OCI-LY7 (cell line): Measurements from ENCODE around the gene OGFOD3. TPM values are rescaled to one million over a fixed set of nuclear protein-coding genes. Genes with fewer than 3 reads are reported as not detected.

Source experiments
- BruUV-seq: library from RNA; stranded (reverse); fragments of 400-500 nt; replicated peaks from 2 replicates; lab custom pipeline; 2021; lab: Mats Ljungman, UMichigan
- CTCF ChIA-PET: fragments of 300-600 bp; sonication (Branson Sonifier 250); formaldehyde crosslinking; loops from one replicate; lab custom pipeline; 2022; ENCODE audit warnings: antibody characterized with exemption; ENCODE audit not compliant: unreplicated experiment; lab: Charles Lee
- POLR2A ChIA-PET: fragments of 300-600 bp; sonication (Branson Sonifier 250); formaldehyde crosslinking; loops from one replicate; lab custom pipeline; 2022; ENCODE audit warnings: antibody characterized with exemption; lab: Charles Lee
- DNase-seq: peaks from one replicate; pipeline ENCODE4 v3.0.0-alpha.2; 2015; ENCODE audit warnings: low spot score
- H2AFZ ChIP-seq: fragments of 200-600 bp; sonication (generic), shearing (Covaris generic); 2 replicates; pipeline ENCODE4 v1.6.1; 2014; ENCODE audit warnings: mild to moderate bottlenecking, antibody characterized with exemption, low read length, moderate library complexity
- H3K27ac ChIP-seq: fragments of 200-600 bp; sonication (generic); 2 replicates; pipeline ENCODE4 v1.5.1; 2014; ENCODE audit warnings: mixed run types, low read depth, mild to moderate bottlenecking, moderate library complexity, low read length, inconsistent platforms; ENCODE audit not compliant: poor library complexity, severe bottlenecking
- H3K36me3 ChIP-seq: fragments of 200-600 bp; sonication (generic); 2 replicates; pipeline ENCODE4 v1.6.1; 2014; ENCODE audit warnings: mild to moderate bottlenecking, antibody characterized with exemption, low read length, moderate library complexity, mixed read lengths; ENCODE audit not compliant: insufficient read depth
- H3K4me1 ChIP-seq: fragments of 200-600 bp; sonication (generic); 2 replicates; pipeline ENCODE4 v1.5.1; 2014; ENCODE audit warnings: mild to moderate bottlenecking, low read length; ENCODE audit not compliant: insufficient read depth, poor library complexity, severe bottlenecking
- H3K4me2 ChIP-seq: fragments of 200-600 bp; sonication (generic); 2 replicates; pipeline ENCODE4 v1.6.1; 2014; ENCODE audit warnings: mild to moderate bottlenecking, low read length
- H3K4me3 ChIP-seq: fragments of 200-600 bp; sonication (generic); 2 replicates; pipeline ENCODE4 v1.5.1; 2014; ENCODE audit warnings: mild to moderate bottlenecking, low read depth, low read length; ENCODE audit not compliant: poor library complexity, severe bottlenecking
- H3K79me2 ChIP-seq: fragments of 200-600 bp; sonication (generic); 2 replicates; pipeline ENCODE4 v1.6.1; 2016; ENCODE audit warnings: low read depth, mild to moderate bottlenecking, low read length, moderate library complexity, mixed read lengths; ENCODE audit not compliant: insufficient read depth
- H3K9me2 ChIP-seq: fragments of 200-600 bp; sonication (generic); 2 replicates; pipeline ENCODE4 v1.6.1; 2016; ENCODE audit warnings: mild to moderate bottlenecking, low read length, mixed read lengths; ENCODE audit not compliant: insufficient read depth
- H3K9me3 ChIP-seq: fragments of 200-600 bp; sonication (generic); 2 replicates; pipeline ENCODE4 v1.6.1; 2014; ENCODE audit warnings: mild to moderate bottlenecking, mixed run types, low read length, mixed read lengths
- H4K20me1 ChIP-seq: fragments of 200-600 bp; sonication (generic); 2 replicates; pipeline ENCODE4 v1.6.1; 2014; ENCODE audit warnings: mild to moderate bottlenecking, antibody characterized with exemption, low read length, moderate library complexity, mixed read lengths; ENCODE audit not compliant: insufficient read depth
- EZH2phosphoT487 ChIP-seq: fragments of 200-600 bp; sonication (generic); IDR thresholded peaks from 2 replicates; pipeline ENCODE4 v1.6.1; 2018; ENCODE audit warnings: low read depth, borderline replicate concordance, mild to moderate bottlenecking, mixed run types, antibody characterized with exemption, low read length, moderate library complexity, mixed read lengths
- intact Hi-C: fragments of 100-400 bp; cut with micrococcal nuclease; formaldehyde crosslinking; loops from one replicate; pipeline ENCODE4 v1.10.0; 2022; ENCODE audit not compliant: unreplicated experiment
- total RNA-seq, 2 experiments: library from RNA; depleted of rRNA in 1 of 2; stranded (reverse); fragments of >200 nt in 1 of 2; shearing (Covaris generic) in 1 of 2; gene quantifications; 2 replicates each; pipeline ENCODE4 v1.2.3, GENCODE V29; 2014 to 2022
- TF ChIP-seq, protein P1 (sequence below): fragments of 200-600 bp; sonication (generic); conservative IDR thresholded peaks from 2 replicates; pipeline ENCODE4 v1.5.1; 2014; ENCODE audit warnings: mild to moderate bottlenecking, antibody characterized with exemption, low read length, moderate library complexity, mixed read lengths

The OGFOD3 gene
- total RNA-seq, 2 experiments from 2014 or later: 55.6 to 65.2 TPM

DNA sequence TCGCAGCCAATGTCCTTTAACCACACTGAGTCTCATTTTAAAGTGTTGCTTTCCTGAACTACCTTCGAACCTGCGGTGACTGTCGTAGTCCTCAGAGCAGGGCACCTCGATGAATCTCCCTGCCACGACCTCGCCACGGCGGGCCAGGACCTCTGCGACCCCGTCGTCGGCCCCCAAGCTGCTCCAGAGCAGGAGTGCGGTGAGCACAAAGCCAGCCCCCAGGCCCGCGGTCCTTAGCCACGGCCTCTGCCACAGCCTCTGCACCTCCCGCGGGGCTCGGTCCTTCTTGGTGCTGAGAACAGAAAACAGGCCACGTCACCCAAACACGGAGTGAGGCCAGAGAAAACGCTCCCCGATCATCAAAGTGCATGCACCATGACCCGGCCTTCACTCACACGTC lies 3.0 kb downstream of the OGFOD3 start:
- CTCF ChIA-PET: no interaction called here

DNA sequence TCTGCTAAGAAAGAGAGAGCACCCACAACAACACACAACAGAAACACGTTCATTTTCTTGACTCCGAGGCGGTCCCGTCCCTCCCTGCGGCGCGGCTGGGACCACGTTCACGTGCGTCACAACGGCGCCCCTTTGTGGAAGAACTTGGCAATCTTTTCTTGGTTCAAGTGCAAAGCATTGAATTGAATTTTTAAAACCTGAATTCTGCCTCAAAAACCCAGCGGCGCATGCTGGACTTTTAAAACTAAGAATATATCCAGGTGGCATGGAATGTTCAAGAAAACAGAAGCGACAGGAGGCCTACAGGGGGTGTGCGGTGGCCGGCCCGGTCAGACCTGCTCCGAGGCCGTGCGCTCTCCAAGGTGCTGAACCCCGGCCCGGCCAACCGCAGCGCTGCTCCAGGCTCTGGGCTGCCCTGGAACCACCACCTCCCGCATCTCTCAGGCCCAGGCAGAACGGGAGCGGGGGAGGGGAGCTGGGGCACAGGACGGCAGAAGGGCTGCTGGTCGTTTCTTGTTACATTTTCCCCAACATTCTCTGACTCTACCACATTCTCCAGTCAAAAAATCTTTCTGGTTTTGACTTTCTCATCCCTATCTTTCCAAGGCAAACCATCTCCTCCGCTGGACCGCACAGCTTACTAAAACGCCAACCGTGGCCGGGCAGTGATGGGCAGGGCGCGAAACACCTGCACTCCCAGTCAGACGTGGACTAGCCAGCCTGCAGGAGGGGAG lies 3.7 kb downstream of the OGFOD3 start:
- BruUV-seq: no TSS peak
- no peak overlapping the region for H2AFZ ChIP-seq
- peaks cover 17% of the 10 kb centered on the region; the same call in 1 of the 2 replicates for H3K36me3 ChIP-seq
- DNase-seq: peak; percentile 64
- no peak for TF ChIP-seq EZH2phosphoT487
- TF ChIP-seq, protein P1, sequence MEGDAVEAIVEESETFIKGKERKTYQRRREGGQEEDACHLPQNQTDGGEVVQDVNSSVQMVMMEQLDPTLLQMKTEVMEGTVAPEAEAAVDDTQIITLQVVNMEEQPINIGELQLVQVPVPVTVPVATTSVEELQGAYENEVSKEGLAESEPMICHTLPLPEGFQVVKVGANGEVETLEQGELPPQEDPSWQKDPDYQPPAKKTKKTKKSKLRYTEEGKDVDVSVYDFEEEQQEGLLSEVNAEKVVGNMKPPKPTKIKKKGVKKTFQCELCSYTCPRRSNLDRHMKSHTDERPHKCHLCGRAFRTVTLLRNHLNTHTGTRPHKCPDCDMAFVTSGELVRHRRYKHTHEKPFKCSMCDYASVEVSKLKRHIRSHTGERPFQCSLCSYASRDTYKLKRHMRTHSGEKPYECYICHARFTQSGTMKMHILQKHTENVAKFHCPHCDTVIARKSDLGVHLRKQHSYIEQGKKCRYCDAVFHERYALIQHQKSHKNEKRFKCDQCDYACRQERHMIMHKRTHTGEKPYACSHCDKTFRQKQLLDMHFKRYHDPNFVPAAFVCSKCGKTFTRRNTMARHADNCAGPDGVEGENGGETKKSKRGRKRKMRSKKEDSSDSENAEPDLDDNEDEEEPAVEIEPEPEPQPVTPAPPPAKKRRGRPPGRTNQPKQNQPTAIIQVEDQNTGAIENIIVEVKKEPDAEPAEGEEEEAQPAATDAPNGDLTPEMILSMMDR: peak; percentile 92
- ChIA-PET POLR2A (no interaction called here), CTCF (no interaction called here)
- no peaks in the 10 kb centered on the region for H3K9me2 ChIP-seq
- no peaks in the 10 kb centered on the region for H3K9me3 ChIP-seq
- H4K20me1 ChIP-seq: 0 out of 2 replicates have a peak, but pooled peaks cover 3% of the 10 kb centered on the region
- H3K4me3 ChIP-seq: no peak overlapping the region
- peaks cover 14% of the 10 kb centered on the region for H3K4me1 ChIP-seq
- peaks cover 21% of the 10 kb centered on the region; the same call in 1 of the 2 replicates for H3K79me2 ChIP-seq
- no peak overlapping the region for H3K4me2 ChIP-seq
- intact Hi-C loops: loop anchor here (1.0 to 5.0 kb wide), 4 partner anchors 43 to 182 kb away; partner anchors contain the start of gene NARF
- H3K27ac ChIP-seq: no peak overlapping the region

More for the DNA sequence above, 3.0 kb downstream of the OGFOD3 start:
- no peak for DNase-seq
- POLR2A ChIA-PET: no interaction called here
- Histone ChIP-seq H3K36me3 (peaks cover 23% of the 10 kb centered on the region), H3K4me3 (no peak overlapping the region), H3K27ac (no peak overlapping the region), H3K9me3 (no peaks in the 10 kb centered on the region), H3K9me2 (no peaks in the 10 kb centered on the region), H3K4me2 (no peak overlapping the region), H2AFZ (no peak overlapping the region), H3K79me2 (peaks cover 27% of the 10 kb centered on the region; the same call in 1 of the 2 replicates), H3K4me1 (peaks cover 20% of the 10 kb centered on the region), H4K20me1 (0 out of 2 replicates have a peak, but pooled peaks cover 3% of the 10 kb centered on the region)
- no peak for TF ChIP-seq EZH2phosphoT487
- TF ChIP-seq, protein P1: no peak
- intact Hi-C loops: loop anchor here (5.0 kb wide), 3 partner anchors 42 to 183 kb away; partner anchors contain the start of gene NARF
- BruUV-seq: no TSS peak
